ENCODE results near the gene SFRP4.

DNA sequence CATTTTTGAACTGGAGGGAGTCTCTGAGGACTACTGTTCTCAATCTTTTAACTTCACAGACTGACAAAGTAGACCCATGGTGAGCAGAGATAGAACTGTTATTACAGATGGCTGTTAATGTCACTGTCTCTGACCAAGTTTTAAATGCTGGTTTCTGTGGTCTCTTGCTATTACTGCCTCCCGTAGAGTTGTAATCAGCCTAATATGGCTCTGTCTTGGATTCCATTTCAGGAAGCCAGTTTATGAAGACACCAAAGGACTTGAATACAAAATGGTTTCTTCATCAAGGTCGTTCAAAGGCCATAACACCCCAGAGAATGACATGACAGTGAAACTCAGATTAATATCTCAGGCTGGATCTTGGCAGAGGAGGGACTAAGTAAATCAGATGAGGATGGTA is 3.9 kb downstream of the SFRP4 start:
- no peak for TF ChIP-seq POLR2A (IDR thresholded peaks at IDR 0.05)
- no peak for TF ChIP-seq CTCF (IDR thresholded peaks at IDR 0.05)
